Measurements from ENCODE around the gene LETM1.

DNA sequence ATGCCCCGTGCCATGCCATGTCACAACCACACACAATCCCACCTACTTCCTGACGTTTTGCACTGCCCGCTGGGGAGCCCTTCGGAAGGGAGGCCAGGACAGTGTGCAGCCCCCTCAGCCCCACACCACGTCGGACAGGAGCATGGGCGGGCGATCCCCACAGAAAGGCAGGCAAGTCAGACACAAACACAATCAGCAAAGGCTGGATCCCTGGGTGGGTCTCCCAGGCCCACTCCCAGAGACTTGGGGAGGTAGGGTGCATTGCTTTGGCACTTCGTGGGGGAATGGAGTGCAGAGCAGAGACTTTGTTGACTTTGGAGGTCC lies 14.1 kb downstream of the LETM1 start:
- TF ChIP-seq, protein P1, sequence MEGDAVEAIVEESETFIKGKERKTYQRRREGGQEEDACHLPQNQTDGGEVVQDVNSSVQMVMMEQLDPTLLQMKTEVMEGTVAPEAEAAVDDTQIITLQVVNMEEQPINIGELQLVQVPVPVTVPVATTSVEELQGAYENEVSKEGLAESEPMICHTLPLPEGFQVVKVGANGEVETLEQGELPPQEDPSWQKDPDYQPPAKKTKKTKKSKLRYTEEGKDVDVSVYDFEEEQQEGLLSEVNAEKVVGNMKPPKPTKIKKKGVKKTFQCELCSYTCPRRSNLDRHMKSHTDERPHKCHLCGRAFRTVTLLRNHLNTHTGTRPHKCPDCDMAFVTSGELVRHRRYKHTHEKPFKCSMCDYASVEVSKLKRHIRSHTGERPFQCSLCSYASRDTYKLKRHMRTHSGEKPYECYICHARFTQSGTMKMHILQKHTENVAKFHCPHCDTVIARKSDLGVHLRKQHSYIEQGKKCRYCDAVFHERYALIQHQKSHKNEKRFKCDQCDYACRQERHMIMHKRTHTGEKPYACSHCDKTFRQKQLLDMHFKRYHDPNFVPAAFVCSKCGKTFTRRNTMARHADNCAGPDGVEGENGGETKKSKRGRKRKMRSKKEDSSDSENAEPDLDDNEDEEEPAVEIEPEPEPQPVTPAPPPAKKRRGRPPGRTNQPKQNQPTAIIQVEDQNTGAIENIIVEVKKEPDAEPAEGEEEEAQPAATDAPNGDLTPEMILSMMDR (IDR thresholded peaks at IDR 0.05; ENCODE audit: low read depth, low read length, missing input control): no peak
- TF ChIP-seq FOXA1 (IDR thresholded peaks at IDR 0.05): no peak
- no peak for TF ChIP-seq GABPA (IDR thresholded peaks at IDR 0.05 in 1 of 2, conservative IDR thresholded peaks at IDR 0.05 in 1 of 2)

Data from liver (tissue), 3 donors.